GM19238 (cell line): Measurements from ENCODE around the gene ACAA1.
A peak's percentile ranks its signal among the peaks of the same experiment; 100 is the strongest.
"Not testable (repeated sequence)": the region's sequence is repeated elsewhere in the genome, so short reads cannot be mapped to it uniquely, and the experiment has no call there.

Experiments used
- DNase-seq: peaks from one replicate; pipeline ENCODE4 v3.0.0; 2011; ENCODE audit warnings: low spot score; ENCODE audit not compliant: insufficient read length

Gene ACAA1, protein sequence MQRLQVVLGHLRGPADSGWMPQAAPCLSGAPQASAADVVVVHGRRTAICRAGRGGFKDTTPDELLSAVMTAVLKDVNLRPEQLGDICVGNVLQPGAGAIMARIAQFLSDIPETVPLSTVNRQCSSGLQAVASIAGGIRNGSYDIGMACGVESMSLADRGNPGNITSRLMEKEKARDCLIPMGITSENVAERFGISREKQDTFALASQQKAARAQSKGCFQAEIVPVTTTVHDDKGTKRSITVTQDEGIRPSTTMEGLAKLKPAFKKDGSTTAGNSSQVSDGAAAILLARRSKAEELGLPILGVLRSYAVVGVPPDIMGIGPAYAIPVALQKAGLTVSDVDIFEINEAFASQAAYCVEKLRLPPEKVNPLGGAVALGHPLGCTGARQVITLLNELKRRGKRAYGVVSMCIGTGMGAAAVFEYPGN

DNA sequence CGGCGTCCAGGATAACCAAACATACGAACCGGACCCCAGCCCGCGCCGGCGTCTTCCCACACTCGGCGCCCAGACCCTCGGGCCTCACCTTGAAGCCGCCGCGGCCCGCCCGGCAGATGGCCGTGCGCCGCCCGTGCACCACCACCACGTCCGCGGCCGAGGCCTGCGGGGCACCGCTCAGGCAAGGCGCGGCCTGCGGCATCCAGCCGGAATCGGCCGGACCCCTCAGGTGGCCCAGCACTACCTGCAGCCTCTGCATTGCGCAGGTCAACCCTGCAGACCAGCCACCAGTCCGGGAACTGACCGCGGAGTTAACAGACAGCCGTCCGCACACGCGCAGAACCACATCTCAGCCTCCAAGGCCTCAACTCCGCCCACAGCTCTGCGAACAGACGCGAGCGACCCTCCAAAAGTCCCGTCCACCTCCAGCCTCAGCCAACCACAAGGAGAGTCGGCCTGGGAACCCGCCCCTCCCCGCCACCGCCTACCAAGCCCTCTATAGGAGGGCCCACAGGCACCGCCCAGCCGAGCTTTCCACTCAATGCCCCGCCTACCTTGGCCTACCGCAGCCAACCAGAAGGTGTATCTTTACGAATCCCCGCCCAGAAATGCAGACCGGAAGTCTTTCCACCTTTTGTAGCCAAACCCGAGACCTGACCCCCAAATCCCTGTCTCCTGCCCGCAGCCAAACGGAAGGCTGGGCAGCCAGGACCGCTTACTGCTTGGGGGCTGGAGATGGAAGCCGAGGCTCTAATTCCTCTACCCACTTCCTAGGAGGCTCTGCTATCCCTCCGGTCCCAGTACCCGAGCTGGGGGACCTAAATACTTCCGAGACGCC lies at the start of gene ACAA1:
TSS of gene ACAA1 (minus strand) at position 351 of the 838 bp plus-strand sequence. CDS start at position 259, 92 bp downstream.
- peak; percentile 90 for DNase-seq

DNA sequence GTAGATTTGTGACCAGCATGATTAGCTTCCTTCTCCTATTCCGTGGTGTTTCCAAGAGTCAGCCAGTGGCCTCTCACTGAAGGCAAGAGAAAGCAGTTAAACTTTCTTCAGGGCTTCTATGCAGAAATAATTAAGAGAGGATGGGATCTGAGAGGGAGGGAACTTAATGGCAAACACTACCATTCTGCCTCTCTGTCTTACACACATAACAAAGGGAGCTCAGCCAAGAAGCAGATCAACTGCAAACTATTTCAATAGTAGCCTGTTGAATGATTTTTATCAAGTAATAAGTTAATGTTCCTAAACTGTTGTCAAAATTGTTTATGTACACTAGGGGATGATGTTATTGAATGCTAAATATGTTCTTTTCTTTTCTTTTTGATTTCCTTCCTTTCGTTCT lies 40.3 kb upstream of the ACAA1 start:
- DNase-seq: no peak

DNA sequence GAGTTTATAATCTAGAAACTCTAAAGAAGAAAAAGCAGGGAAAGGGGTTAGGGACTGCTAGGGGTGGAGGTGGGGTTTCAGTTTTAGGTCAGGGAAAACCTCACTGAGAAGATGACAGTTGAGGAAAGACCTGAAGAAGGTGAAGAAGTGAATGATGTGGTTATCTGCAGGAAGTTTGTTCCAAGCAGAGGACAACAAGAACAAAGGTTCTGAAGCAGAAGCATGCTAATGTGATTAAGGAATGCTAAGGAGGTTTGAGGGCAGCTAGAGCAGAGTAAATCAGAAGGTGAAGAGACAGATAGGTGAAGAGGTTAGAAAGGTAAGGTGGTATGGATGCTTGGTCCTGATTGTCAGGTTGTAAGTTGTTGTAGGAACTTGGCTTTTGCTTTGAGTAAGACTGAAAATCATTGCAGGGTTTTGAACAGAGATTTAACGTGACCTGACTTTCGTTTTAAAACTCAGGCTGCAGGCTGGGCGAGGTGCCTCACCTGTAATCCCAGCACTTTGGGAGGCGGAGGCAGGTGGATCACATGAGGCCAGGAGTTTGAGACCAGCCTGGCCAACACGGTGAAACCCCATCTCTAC lies 37.0 kb upstream of the ACAA1 start:
- no peak for DNase-seq

DNA sequence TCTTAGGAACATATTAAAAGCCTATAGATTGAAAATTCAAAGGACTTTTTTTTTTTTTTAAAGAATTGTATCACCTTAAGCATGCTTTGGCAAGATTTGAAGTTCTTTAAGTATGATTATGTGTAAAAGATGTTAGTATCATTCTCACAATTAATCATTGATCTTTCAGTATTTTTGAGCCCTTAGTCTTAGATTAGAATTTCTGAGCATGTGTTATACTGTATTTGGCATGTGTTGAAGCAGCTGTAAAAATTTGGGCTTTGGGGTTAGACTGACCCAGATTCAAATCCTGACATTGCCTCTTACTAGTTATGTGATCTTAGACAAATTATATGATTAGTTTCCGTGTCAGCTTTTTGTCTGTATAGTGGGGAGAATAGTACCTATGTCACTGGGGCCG lies 34.7 kb upstream of the ACAA1 start:
- DNase-seq: no peak

DNA sequence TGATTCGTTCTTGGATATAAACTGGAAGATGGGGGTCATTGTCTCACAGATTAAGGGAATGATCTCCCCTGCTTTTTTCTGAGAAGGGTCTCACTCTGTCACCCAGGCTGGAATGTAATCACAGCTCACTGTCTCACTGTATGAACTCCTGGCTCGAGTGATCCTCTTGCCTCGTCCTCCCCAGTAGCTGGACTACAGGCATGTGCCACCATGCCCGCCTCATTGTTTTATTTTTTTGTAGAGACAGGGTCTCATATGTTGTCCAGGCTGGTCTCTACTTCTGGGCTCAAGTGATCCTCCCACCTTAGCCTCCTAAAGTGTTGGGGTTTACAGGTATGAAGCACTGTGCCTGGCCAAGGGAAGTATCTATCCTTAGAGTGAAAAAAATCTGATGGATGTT lies 33.8 kb upstream of the ACAA1 start:
- DNase-seq: no peak

DNA sequence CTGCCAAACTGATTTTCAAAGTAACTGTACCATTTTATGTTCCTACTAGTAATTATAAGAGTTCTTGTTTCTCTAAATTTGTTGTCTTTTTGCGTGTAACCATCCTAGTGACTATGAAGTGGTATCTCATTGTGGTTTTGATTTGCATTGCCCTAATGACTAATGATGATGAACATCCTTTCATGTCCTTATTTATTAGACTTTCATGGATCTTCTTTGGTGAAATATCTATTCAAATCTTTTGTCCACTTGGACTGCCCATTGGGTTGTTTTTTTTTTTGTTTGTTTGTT lies 32.0 kb upstream of the ACAA1 start:
- DNase-seq: no peak

DNA sequence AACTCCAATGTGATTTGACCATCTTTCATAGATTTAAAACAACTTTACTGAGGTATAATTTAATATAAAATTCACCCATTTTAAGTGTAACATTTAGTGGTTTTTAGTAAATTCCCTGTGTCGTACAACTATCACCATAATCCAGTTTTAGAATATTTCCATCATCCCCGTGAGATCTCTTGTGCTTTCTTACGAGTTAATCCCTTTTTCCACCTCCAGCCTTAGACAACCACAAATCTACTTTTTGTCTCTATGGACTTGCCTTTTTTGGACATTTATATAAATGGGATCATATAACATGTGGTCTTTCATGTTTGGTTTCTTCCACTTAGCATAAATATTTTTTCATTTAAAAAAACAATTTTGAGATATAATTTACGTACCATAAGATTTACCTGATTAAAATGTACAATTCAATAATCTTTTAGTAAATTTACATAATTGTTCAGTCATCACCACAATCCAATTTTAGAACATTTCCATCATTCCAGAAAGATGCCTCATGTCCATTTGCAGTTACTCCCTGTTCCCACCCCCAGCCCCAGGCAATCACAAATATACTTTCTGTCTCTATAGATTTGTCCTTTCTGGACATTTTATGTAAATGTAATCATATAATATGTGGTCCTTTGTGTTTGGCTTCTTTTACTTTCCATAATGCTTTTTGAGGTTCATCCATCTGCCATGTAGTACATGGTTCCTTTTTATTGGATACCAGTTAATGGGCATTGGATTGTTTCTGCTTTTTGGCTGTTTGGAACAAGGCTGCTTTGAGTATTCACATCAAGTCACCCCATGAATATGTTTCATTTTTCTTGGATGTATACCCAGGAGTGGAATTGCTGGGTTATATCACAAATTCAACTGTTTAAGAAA lies 31.5 kb upstream of the ACAA1 start:
- no peak for DNase-seq

DNA sequence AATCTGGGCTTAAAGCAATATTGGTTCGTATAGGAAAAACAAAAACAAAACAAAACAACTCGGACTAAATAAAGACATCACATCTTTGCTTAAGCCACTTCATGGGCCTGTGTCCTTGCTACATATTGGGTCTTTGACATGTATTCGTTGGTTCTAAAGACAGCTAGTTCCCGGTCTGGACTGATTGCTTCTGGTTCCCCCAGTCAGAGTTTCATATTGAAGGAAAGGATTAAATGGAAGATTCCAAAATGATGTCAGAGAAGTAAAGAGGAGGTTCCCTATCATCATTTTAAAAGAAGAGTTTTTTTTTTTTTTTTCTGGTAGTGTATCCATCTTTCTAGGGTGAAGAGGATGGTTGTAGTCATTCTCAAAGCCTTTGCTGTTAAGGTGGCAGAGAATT lies 30.7 kb upstream of the ACAA1 start:
- no peak for DNase-seq

DNA sequence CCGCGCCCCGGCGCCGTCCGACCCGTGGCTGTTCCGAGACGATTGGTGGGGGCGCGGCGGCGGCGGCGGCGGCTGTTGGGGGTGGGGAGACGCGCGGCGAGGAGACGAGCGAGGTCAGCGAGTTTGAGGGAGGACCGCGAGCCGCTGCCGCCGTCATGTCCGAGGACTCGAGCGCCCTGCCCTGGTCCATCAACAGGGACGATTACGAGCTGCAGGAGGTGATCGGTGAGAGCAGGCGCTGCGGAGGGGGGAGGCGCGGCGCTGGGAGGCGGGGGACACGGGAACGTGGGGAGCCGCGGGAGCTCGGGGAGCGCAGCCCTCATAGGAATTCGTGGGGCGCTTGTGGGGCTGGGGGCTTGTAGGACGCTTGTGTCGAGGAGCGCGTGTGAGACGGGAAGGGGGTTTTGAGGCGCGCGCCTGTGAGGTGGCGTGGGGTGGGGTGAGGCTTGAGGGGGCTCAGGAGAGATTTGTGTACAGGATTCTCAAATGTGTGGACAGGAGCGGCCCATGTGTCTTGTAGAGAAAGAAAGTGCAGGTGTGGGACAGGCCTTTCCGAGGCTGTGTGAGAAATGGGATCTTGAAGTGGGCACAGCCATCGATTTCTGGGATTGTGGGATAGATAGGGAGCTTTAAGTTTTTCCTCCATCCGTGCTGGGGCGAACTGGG lies 28.9 kb upstream of the ACAA1 start:
- peak; percentile 32 for DNase-seq

DNA sequence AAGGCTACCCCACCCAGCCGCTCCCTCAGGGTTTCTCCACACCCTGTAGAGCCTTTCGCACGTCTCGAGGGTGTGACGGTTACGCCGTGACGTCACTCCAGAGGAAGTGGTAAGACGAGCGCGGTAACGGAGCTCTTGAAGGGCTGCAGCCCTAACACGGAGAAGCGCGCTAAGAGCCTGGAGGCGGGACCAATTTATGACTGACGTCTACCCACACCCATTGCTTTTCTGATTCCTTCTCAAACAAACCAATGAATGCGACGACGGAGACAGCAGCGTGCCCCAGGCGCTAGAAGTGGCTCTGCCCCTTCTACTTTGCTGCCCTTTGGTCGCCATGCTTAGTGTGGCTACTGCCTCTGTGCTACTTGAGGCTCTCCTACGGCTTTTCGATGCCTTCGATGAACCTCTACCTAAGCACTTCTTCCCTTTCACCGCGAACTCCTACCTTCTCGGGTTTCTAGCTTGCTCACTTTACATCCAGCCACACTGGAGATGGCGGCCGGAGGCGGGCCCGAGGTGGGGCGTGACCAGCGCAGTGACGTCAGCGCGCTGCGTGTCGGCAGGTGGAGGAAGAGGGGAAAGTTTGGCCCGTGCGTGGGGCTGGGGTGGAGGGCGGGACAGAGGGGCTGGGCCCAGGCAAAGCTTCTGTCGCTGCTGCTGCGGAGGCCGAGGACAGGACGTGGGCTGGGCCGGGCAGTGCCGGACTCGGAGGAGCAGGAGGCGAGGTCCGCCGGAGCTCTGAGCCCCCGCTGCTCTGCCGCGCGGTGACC lies 28.2 kb upstream of the ACAA1 start, which contains the start of gene OXSR1:
TSS of gene OXSR1 (plus strand) at position 586 of the 770 bp plus-strand sequence. CDS start 340 bp downstream, outside the sequence.
- DNase-seq: peak; percentile 85

DNA sequence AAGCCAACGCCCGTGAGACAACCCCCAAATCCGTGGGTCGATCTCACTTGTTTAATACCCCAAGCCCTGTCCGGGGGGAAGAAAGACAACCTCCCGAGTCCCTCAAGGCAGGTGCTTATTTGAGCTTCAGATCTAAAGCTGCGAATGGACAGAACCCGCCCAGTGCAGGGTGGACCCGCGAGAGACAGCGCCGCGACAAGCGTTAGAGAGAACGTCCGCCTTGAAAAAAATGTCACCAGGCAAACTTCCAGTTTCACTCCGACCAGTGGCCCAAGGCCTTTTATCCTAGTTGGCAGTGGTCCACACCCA lies 27.7 kb upstream of the ACAA1 start:
- no peak for DNase-seq

DNA sequence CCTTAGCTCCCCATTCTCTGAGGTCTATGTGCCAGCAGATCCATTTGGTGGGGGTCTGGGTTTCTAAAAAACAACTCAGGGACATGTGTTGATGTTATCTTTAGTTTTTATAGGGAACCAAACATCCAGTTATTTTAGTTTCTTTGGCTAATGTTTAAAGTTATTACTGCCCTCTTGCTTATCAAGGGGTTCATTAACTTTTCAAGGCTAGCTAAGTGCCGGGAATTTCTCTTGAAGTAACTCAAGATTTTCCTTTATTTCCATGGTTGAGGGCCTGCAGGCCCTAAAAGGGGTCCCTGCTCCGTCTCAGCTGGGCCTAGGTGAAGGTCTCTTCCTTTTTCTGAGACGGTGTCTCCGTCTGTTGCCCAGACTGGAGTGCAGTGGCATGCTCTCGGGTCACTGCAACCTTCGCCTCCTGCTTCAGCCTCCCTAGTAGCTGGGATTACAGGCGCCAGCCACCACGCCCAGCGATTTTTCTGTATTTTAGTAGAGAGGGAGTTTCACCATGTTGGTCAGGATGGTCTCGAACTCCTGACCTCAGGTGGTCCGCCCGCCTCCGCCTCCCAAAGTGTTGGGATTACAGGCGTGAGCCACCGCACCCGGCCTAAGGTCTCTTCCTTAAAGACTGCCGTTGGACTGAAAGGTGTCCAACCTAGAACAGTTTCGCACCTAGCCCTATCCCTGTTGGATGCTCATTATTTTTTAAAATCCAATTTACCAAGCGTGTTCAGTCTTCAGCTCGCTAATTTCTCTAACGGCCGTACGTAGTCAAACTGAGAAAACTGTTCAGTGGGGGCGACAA lies 27.1 kb upstream of the ACAA1 start:
- no peak for DNase-seq

DNA sequence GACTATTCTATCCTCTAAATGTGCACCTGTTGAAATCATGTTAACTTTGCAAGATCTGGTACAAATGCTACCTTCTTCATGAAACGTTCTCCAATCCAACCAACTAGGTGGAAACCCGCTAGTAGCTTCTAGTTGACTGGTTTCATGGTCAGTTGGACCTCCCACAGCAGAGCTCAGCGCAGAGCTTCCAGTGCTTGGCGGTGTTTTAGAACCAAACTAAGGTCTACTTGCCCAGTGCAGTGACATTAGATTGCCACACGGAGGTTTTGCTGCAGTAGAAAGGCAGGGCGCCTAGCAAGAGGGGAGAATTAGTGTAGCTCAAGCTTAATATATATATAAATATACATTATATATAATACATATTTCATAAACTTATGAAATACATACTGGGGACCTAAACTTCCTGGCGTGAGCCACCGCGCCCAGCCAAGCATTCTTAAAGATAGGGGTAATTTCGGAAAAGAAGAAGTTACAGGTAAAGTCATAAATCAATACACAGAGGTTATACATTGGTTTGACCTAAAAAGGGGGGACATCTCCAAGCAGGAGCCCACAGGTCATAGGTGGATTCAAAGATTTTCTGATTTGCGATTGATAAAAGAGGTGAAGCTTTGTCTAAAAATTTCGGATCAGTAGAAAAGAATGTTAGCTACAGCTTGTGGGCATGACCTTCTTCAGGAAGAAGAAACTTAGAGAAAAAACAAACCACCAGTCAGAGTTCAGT lies 26.4 kb upstream of the ACAA1 start:
- DNase-seq: no peak

DNA sequence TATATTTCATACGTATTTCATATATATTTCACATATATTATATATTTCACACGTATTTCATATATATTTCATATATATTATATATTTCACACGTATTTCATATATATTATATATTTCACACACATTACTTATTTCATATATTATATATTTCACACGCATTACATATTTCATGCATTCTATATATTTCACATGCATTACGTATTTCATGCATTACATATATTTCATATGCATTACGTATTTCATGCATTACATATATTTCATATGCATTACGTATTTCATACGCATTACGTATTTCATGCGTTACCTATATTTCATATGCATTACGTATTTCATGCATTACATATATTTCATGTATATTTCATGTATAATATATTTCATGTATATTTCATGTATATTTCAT lies 23.8 kb upstream of the ACAA1 start:
- DNase-seq: not testable (repeated sequence)

DNA sequence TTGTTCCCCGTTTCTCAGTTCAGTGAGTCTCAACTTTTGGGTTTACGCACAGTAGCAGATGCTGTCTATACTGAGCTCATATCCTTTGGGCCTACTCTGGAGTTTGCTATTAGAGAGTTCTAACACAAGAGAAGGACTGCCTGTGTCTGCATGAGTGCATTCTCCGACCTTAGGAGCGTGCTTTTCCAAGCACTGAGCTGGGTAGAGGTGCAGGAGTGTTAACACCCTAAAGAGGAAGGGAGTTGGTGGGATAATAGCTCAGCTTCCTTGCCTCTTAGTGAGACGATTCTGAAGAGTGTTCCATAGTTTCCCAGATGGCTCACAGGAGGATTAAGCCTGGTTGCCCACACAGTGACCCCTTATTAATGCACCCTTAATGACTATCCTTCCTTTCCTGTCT lies 21.5 kb upstream of the ACAA1 start:
- DNase-seq: no peak

DNA sequence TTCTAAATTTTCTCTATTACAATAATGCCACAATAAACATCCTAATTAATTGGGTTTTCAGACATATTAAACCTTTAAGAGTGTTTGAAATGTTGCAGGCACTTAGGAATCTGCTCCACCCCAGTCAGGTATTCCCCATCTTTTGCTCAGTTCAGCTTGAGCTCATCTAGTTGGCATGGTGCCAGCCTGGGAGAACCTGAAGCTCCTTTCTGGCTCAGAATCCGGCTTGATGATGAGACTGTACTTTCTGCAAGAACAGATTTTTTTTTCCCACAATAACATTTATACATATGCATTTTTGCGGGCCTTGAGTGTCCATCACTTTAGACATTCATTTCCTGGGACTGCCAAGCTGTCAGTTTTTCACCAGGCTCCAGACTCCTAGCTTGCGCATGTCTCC lies 20.7 kb upstream of the ACAA1 start:
- DNase-seq: no peak

DNA sequence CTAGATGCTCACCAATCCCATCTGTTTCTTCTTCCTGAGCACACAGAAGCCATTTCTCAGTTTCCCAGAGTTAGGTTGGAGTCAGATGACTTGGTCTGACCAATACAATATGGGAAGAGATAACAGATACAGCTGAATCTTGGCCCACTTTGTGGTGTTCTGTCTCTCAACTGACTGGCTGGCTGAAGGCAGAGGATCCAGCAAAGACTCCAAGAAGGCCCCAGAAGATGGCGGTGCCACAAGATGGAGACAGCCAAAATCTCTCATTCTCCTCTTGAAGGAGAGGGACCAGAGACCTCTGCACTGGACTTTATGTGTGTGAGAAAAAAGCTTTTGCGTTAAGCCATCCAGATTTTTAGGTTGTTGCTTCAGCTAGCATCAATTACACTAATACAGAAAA lies 20.2 kb upstream of the ACAA1 start:
- DNase-seq: no peak

DNA sequence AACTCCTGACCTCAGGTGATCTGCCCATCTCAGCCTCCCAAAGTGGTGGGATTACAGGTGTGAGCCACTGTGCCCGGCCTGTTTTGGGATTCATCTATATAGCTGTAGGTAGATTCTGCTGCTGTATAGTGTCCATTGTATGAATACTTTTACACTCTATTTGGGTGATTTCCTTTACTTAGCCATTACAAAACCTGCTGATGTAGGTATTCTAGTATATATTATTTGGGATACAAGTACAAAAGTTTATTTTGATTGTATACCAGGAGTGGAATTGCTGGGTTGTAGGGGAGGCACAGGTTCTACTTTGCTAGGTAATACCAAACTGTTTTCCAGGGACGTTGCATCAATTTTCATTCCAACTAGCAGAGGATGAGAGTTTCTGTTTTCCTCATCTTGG lies 18.9 kb upstream of the ACAA1 start:
- DNase-seq: no peak
